Measurements from ENCODE around the gene FAM210A.

- TF ChIP-seq POLR2A (IDR thresholded peaks at IDR 0.05; ENCODE audit: low read length) (no peak), GATA1 (IDR thresholded peaks at IDR 0.05; ENCODE audit: low read depth, low read length) (no peak)
Measured at GRCh38 chr18:13676471-13676870, 49.9 kb downstream of the FAM210A start.
